Liver (tissue), 9 donors: ENCODE data around the gene KLC3. TPM values are rescaled to one million over a fixed set of nuclear protein-coding genes. Genes with fewer than 3 reads are reported as not detected.

Experiments
- DNase-seq: peaks from one replicate; pipeline ENCODE4 v3.0.0-alpha.2; 2017; ENCODE audit warnings: low spot score
- H3K27ac ChIP-seq, 2 donors: one replicate each; pipeline ENCODE4 v1.7.0; 2013; ENCODE audit warnings: inconsistent platforms in 2 of 2, low read length in 2 of 2, control low read depth in 1 of 2, low read depth in 1 of 2, mild to moderate bottlenecking in 1 of 2
- H3K27me3 ChIP-seq, 4 donors: one replicate each; pipeline versions ENCODE4 v1.6.1 to v1.7.0; 2013; ENCODE audit warnings: low read length in 3 of 4, inconsistent platforms in 1 of 4, mild to moderate bottlenecking in 1 of 4, moderate library complexity in 1 of 4; ENCODE audit not compliant: control insufficient read depth in 4 of 4, insufficient read depth in 4 of 4
- H3K36me3 ChIP-seq, 4 donors: one replicate each; pipeline versions ENCODE4 v1.6.1 to v1.7.0; 2013; ENCODE audit warnings: low read length in 3 of 4, mild to moderate bottlenecking in 3 of 4, low read depth in 1 of 4, moderate library complexity in 1 of 4; ENCODE audit not compliant: control insufficient read depth in 4 of 4, insufficient read depth in 3 of 4
- H3K4me1 ChIP-seq, 4 donors: one replicate each; pipeline versions ENCODE4 v1.6.1 to v1.7.0; 2013; ENCODE audit warnings: low read length in 3 of 4, mild to moderate bottlenecking in 3 of 4, moderate library complexity in 1 of 4; ENCODE audit not compliant: control insufficient read depth in 4 of 4, insufficient read depth in 4 of 4
- H3K4me3 ChIP-seq, 3 donors: one replicate each; pipeline versions ENCODE4 v1.6.1 to v1.7.0; 2013; ENCODE audit warnings: low read length in 3 of 3, control low read depth in 1 of 3, low read depth in 1 of 3, mild to moderate bottlenecking in 1 of 3
- H3K9ac ChIP-seq, 2 donors: one replicate each; pipeline ENCODE4 v1.7.0; 2013; ENCODE audit warnings: low read length in 2 of 2, mild to moderate bottlenecking in 2 of 2, moderate library complexity in 2 of 2, control low read depth in 1 of 2, low read depth in 1 of 2
- H3K9me3 ChIP-seq, 4 donors: one replicate each; pipeline versions ENCODE4 v1.6.1 to v1.7.0; 2013; ENCODE audit warnings: low read length in 3 of 4; ENCODE audit not compliant: control insufficient read depth in 4 of 4
- ATF3 ChIP-seq: IDR thresholded peaks from 2 replicates; pipeline ENCODE4 v1.6.1; 2016; ENCODE audit warnings: antibody characterized with exemption
- CTCF ChIP-seq: fragments of 150-350 bp; IDR thresholded peaks from 2 replicates; pipeline ENCODE4 v1.5.1; 2017; ENCODE audit warnings: improper control_type of control experiment, low read depth, low read length; ENCODE audit not compliant: missing input control
- EGR1 ChIP-seq, 2 donors: IDR thresholded peaks; 2 replicates each; pipeline ENCODE4 v1.6.1; 2016 to 2018; ENCODE audit warnings: antibody characterized with exemption in 2 of 2, low read depth in 2 of 2
- FOXA1 ChIP-seq: IDR thresholded peaks from 2 replicates; pipeline ENCODE4 v1.6.1; 2016; ENCODE audit warnings: antibody characterized with exemption
- FOXA2 ChIP-seq: IDR thresholded peaks from 2 replicates; pipeline ENCODE4 v1.6.1; 2016; ENCODE audit warnings: antibody characterized with exemption
- HNF4A ChIP-seq, 2 donors: conservative IDR thresholded peaks; 2 replicates each; pipeline ENCODE4 v1.6.1; 2016; ENCODE audit warnings: antibody characterized with exemption in 2 of 2, mild to moderate bottlenecking in 2 of 2
- HNF4G ChIP-seq: IDR thresholded peaks from 2 replicates; pipeline ENCODE4 v1.6.1; 2016; ENCODE audit warnings: antibody characterized with exemption
- JUND ChIP-seq, 2 donors: IDR thresholded peaks; 2 replicates each; pipeline ENCODE4 v1.6.1; 2016; ENCODE audit warnings: antibody characterized with exemption in 2 of 2
- MAX ChIP-seq: IDR thresholded peaks from 2 replicates; pipeline ENCODE4 v1.6.1; 2016; ENCODE audit warnings: antibody characterized with exemption
- NR2F2 ChIP-seq: IDR thresholded peaks from 2 replicates; pipeline ENCODE4 v1.6.1; 2016; ENCODE audit warnings: antibody characterized with exemption
- RAD21 ChIP-seq, 2 donors: IDR thresholded peaks; 2 replicates each; pipeline ENCODE4 v1.6.1; 2016; ENCODE audit warnings: antibody characterized with exemption in 2 of 2, mild to moderate bottlenecking in 2 of 2
- REST ChIP-seq: IDR thresholded peaks from 2 replicates; pipeline ENCODE4 v1.6.1; 2016; ENCODE audit warnings: antibody characterized with exemption, mild to moderate bottlenecking
- RXRA ChIP-seq, 2 donors: IDR thresholded peaks; 2 replicates each; pipeline ENCODE4 v1.6.1; 2017 to 2018; ENCODE audit warnings: antibody characterized with exemption in 2 of 2, mild to moderate bottlenecking in 1 of 2
- TAF1 ChIP-seq: conservative IDR thresholded peaks from 2 replicates; pipeline ENCODE4 v1.6.1; 2016; ENCODE audit warnings: antibody characterized with exemption, mild to moderate bottlenecking
- ZBTB33 ChIP-seq: IDR thresholded peaks from 2 replicates; pipeline ENCODE4 v1.6.1; 2016; ENCODE audit warnings: antibody characterized with exemption
- WGBS: extraction: QIAGEN DNeasy Blood & Tissue Kit; methylation state at CpG from one replicate; pipeline ENCODE4 v1.1.7; 2013; 5-methylcytosine and 5-hydroxymethylcytosine counted together
- polyA plus RNA-seq, 2 donors: library from polyadenylated mRNA; stranded (reverse) in 1 of 2; unstranded in 1 of 2; fragments of 200-250 nt in 1 of 2; fragments of >200 nt in 1 of 2; fragmentation: Nextera tagmentation in 1 of 2; extraction: Ambion mirVana in 1 of 2; gene quantifications; one replicate each; pipeline versions ENCODE4 v1.2.1 to v1.2.3, GENCODE V29; 2013 to 2015
- total RNA-seq, 2 donors: library from RNA; depleted of rRNA; stranded (reverse); fragments of >200 nt; gene quantifications; one replicate each; pipeline ENCODE4 v1.2.3, GENCODE V29; 2014
- donor health status: healthy.
- donor health status: healthy.
- donor health status: healthy.
- donor health status: healthy.
- donor health status: healthy.

Gene KLC3
- total and polyA plus RNA-seq, 4 donors, result 0.08 to 1.3 (median 0.08) TPM; not detected in 1

- Histone ChIP-seq H3K27ac (no peak overlapping the region), H3K36me3 (peaks cover 0 to 35% (median 5%) of the 10 kb centered on the region in 4 donors)
- WGBS, result 87% methylated on average over 13 of the region's 13 CpGs
These were observed 10.9 kb downstream of the KLC3 start for GRCh38 chr19:45351401-45351952.

More at GRCh38 chr19:45351401-45351952, 10.9 kb downstream of the KLC3 start:
- no peaks in the 10 kb centered on the region for H3K4me1 ChIP-seq
- no peak overlapping the region for H3K9ac ChIP-seq
- no peaks in the 10 kb centered on the region for H3K9me3 ChIP-seq
- no peaks in the 10 kb centered on the region for H3K27me3 ChIP-seq
- no peak for DNase-seq
- TF ChIP-seq HNF4A (conservative IDR thresholded peaks at IDR 0.05), result no peak
- no peak for TF ChIP-seq ATF3
- no peak for TF ChIP-seq RAD21 (IDR thresholded peaks at IDR 0.05)
- TF ChIP-seq RXRA (IDR thresholded peaks at IDR 0.05), result no peak
- no peak for TF ChIP-seq TAF1
- TF ChIP-seq EGR1 (IDR thresholded peaks at IDR 0.05; ENCODE audit: low read depth in 2 of 2), result no peak
- TF ChIP-seq FOXA2, result no peak
- no peak for TF ChIP-seq ZBTB33
- no peak for TF ChIP-seq FOXA1
- no peak for TF ChIP-seq HNF4G
- TF ChIP-seq MAX, result no peak
- no peak for TF ChIP-seq NR2F2
- no peak for TF ChIP-seq CTCF
- no peak for TF ChIP-seq REST
- TF ChIP-seq JUND (IDR thresholded peaks at IDR 0.05), result no peak
- H3K4me3 ChIP-seq, result no peak overlapping the region
